A204.1 (cell line): ENCODE data around the gene S100A2.

ENCODE experiments used
- FAIRE-seq: peaks from 2 replicates; lab custom pipeline; 2012; peaks lifted over from hg19 to GRCh38; lab: Jason Lieb, UNC

The S100A2 gene

GRCh38 chr1:153544453-153545066, 21.1 kb downstream of the S100A2 start:
- no peak for FAIRE-seq

GRCh38 chr1:153543736-153544135, 21.9 kb downstream of the S100A2 start:
- FAIRE-seq: no peak

GRCh38 chr1:153542956-153543711, 22.5 kb downstream of the S100A2 start:
- no peak for FAIRE-seq

GRCh38 chr1:153541641-153542590, 23.7 kb downstream of the S100A2 start:
- no peak for FAIRE-seq

GRCh38 chr1:153540394-153541361, 25.0 kb downstream of the S100A2 start, which contains the start of gene S100A5:
Gene S100A5 (minus strand): TSS chr1:153540934. CDS start chr1:153540191, 743 bp downstream.
- no peak for FAIRE-seq

GRCh38 chr1:153539395-153540093, 26.1 kb downstream of the S100A2 start:
- FAIRE-seq: no peak

GRCh38 chr1:153538315-153538821, 27.3 kb downstream of the S100A2 start:
- no peak for FAIRE-seq

GRCh38 chr1:153537376-153537730, 28.3 kb downstream of the S100A2 start:
- FAIRE-seq: no peak

GRCh38 chr1:153536671-153537375, 28.8 kb downstream of the S100A2 start:
- FAIRE-seq: no peak

- no peak for FAIRE-seq
Observed at GRCh38 chr1:153536012-153536670, 29.5 kb downstream of the S100A2 start.

- FAIRE-seq: no peak
Observed at GRCh38 chr1:153535242-153536011, 30.2 kb downstream of the S100A2 start, which contains the start of gene S100A6. Gene S100A6 (minus strand): TSS chr1:153535991. CDS start chr1:153535339, 652 bp downstream.

- no peak for FAIRE-seq
Observed at GRCh38 chr1:153534925-153535241, 30.8 kb downstream of the S100A2 start.

GRCh38 chr1:153534226-153534924, 31.3 kb downstream of the S100A2 start:
- FAIRE-seq: no peak

- no peak for FAIRE-seq
Observed at GRCh38 chr1:153533689-153534201, 31.9 kb downstream of the S100A2 start.

- FAIRE-seq: no peak
Observed at GRCh38 chr1:153532769-153533599, 32.7 kb downstream of the S100A2 start.

GRCh38 chr1:153532181-153532580, 33.5 kb downstream of the S100A2 start:
- no peak for FAIRE-seq

- no peak for FAIRE-seq
Observed at GRCh38 chr1:153531638-153532037, 34.0 kb downstream of the S100A2 start.
